ENCODE results near the gene ANKRD13D. TPM values are rescaled to one million over a fixed set of nuclear protein-coding genes. Genes with fewer than 3 reads are reported as not detected.

The ANKRD13D gene
- total and polyA plus RNA-seq, 2 of the 8 experiments (the other 6 are each of a cell fraction or from before 2014, with no cell fraction given) = 24.9 to 26.5 TPM

DNA sequence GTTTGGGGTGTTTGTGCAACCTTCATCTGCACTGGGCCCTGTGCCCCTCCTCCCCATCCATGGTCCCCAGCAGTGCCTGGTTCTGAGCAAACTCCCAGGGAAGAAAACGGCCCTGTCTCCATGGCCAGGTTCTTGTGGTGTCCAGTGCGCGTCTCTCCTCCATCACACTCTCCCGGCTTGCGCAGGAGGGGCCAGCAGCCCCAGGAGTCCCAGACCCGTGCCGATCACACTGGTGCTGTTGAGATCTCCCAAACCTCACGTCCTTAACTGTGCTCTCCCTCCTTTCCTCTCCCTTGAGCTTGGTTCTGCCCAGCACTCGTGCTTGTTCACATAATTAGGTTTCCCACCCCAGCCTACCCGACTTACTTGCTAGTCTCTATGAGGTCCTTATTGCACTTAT, 33.8 kb upstream of the ANKRD13D start (continued):
- TF ChIP-seq, protein P1, sequence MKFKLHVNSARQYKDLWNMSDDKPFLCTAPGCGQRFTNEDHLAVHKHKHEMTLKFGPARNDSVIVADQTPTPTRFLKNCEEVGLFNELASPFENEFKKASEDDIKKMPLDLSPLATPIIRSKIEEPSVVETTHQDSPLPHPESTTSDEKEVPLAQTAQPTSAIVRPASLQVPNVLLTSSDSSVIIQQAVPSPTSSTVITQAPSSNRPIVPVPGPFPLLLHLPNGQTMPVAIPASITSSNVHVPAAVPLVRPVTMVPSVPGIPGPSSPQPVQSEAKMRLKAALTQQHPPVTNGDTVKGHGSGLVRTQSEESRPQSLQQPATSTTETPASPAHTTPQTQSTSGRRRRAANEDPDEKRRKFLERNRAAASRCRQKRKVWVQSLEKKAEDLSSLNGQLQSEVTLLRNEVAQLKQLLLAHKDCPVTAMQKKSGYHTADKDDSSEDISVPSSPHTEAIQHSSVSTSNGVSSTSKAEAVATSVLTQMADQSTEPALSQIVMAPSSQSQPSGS (IDR thresholded peaks at IDR 0.05; ENCODE audit: low read length) = no peak
- TF ChIP-seq POLR2A (IDR thresholded peaks at IDR 0.05; ENCODE audit: control extremely low read depth in 1 of 2, low read depth in 2 of 2, low read length in 2 of 2) = no peak
